Trophoblast cell (in vitro differentiated cells and primary cell): ENCODE measurements around the gene RIMS3.

Experiments used
- DNase-seq, 2 donors: peaks; one replicate each; pipeline ENCODE4 v3.0.0-alpha.2; 2016
- H2AFZ ChIP-seq: 2 replicates; pipeline ENCODE4 v1.6.1; 2013; ENCODE audit warnings: low read length, moderate library complexity, mild to moderate bottlenecking; ENCODE audit not compliant: insufficient read depth, poor library complexity
- H2AK5ac ChIP-seq: 2 replicates; pipeline ENCODE4 v1.6.1; 2013; ENCODE audit warnings: mild to moderate bottlenecking, low read length
- H2BK120ac ChIP-seq: 2 replicates; pipeline ENCODE4 v1.6.1; 2013; ENCODE audit warnings: low read length, mild to moderate bottlenecking, moderate library complexity; ENCODE audit not compliant: insufficient read depth, poor library complexity
- H2BK12ac ChIP-seq: 2 replicates; pipeline ENCODE4 v1.6.1; 2013; ENCODE audit warnings: mild to moderate bottlenecking, low read length, moderate library complexity
- H2BK5ac ChIP-seq: 2 replicates; pipeline ENCODE4 v1.6.1; 2013; ENCODE audit warnings: low read length, low read depth, moderate library complexity, mild to moderate bottlenecking; ENCODE audit not compliant: poor library complexity
- H3K14ac ChIP-seq: 2 replicates; pipeline ENCODE4 v1.6.1; 2013; ENCODE audit warnings: mild to moderate bottlenecking, low read length
- H3K18ac ChIP-seq: 2 replicates; pipeline ENCODE4 v1.6.1; 2013; ENCODE audit warnings: mild to moderate bottlenecking, low read length
- H3K23ac ChIP-seq: 2 replicates; pipeline ENCODE4 v1.6.1; 2013; ENCODE audit warnings: low read length
- H3K27ac ChIP-seq: 2 replicates; pipeline ENCODE4 v1.5.1; 2013; ENCODE audit warnings: low read depth, mild to moderate bottlenecking, inconsistent platforms, low read length, moderate library complexity
- H3K27me3 ChIP-seq: 2 replicates; pipeline ENCODE4 v1.6.1; 2013; ENCODE audit warnings: inconsistent platforms, mild to moderate bottlenecking, low read length, moderate library complexity; ENCODE audit not compliant: insufficient read depth
- H3K36me3 ChIP-seq, 2 experiments: 1 replicate in 1 of 2; 2 replicates in 1 of 2; pipeline ENCODE4 v1.6.1; 2013; ENCODE audit warnings: low read length in 2 of 2, mild to moderate bottlenecking in 2 of 2, moderate library complexity in 1 of 2; ENCODE audit not compliant: insufficient read depth in 2 of 2, control insufficient read depth in 1 of 2
- H3K4ac ChIP-seq: 2 replicates; pipeline ENCODE4 v1.6.1; 2013; ENCODE audit warnings: low read depth, mild to moderate bottlenecking, low read length, moderate library complexity
- H3K4me1 ChIP-seq, 2 experiments: 1 replicate in 1 of 2; 2 replicates in 1 of 2; pipeline ENCODE4 v1.6.1; 2013; ENCODE audit warnings: low read length in 2 of 2, mild to moderate bottlenecking in 2 of 2, moderate library complexity in 1 of 2; ENCODE audit not compliant: insufficient read depth in 2 of 2, control insufficient read depth in 1 of 2
- H3K4me2 ChIP-seq: 2 replicates; pipeline ENCODE4 v1.6.1; 2013; ENCODE audit warnings: inconsistent platforms, mild to moderate bottlenecking, low read length, moderate library complexity
- H3K4me3 ChIP-seq: 2 replicates; pipeline ENCODE4 v1.5.1; 2013; ENCODE audit warnings: mild to moderate bottlenecking, low read depth, low read length, inconsistent platforms
- H3K79me1 ChIP-seq: one replicate; pipeline ENCODE4 v1.6.1; 2013; ENCODE audit warnings: low read length
- H3K79me2 ChIP-seq: 2 replicates; pipeline ENCODE4 v1.6.1; 2013; ENCODE audit warnings: low read length, mild to moderate bottlenecking; ENCODE audit not compliant: control insufficient read depth, insufficient read depth, poor library complexity
- H3K9ac ChIP-seq: 2 replicates; pipeline ENCODE4 v1.6.1; 2013; ENCODE audit warnings: mild to moderate bottlenecking, low read length
- H3K9me3 ChIP-seq: 2 replicates; pipeline ENCODE4 v1.6.1; 2013; ENCODE audit warnings: low read depth, mild to moderate bottlenecking, control low read depth, inconsistent platforms, low read length; ENCODE audit not compliant: insufficient read depth
- H4K12ac ChIP-seq: 2 replicates; pipeline ENCODE4 v1.6.1; 2013; ENCODE audit warnings: low read depth, mild to moderate bottlenecking, low read length, moderate library complexity
- H4K8ac ChIP-seq: 2 replicates; pipeline ENCODE4 v1.6.1; 2013; ENCODE audit warnings: low read depth, mild to moderate bottlenecking, low read length, moderate library complexity
- H4K91ac ChIP-seq: one replicate; pipeline ENCODE4 v1.6.1; 2013; ENCODE audit warnings: low read depth, mild to moderate bottlenecking, low read length, moderate library complexity
- WGBS: extraction: QIAGEN DNeasy Blood & Tissue Kit; methylation state at CpG from one replicate; pipeline ENCODE4 v1.1.7; 2013; ENCODE audit warnings: missing lambda C conversion rate; ENCODE audit not compliant: insufficient read length, insufficient coverage; ENCODE audit errors: extremely low coverage; 5-methylcytosine and 5-hydroxymethylcytosine counted together

Gene RIMS3

DNA sequence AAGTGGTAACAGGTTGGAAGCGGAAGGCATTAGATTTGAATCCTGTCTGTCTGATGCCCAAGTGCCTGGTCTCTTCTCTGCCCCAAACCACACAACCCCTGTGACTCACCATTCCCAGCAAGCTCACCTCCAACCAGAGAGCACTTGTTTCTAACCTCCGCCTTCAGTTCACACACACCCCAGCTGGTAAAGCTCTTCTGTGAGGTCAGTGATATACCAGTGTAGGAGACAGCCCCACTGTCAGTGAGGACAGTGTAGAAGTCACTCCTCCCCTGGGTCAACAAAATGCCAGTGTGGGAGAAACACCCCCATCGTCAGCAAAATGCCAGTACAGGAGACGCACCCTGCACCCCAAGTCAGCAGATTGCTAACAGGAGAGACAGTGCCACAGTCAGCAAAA, 2.6 kb downstream of the RIMS3 start:
- H2BK5ac ChIP-seq = no peak overlapping the region
- no peak overlapping the region for H2AFZ ChIP-seq
- H4K91ac ChIP-seq = no peak overlapping the region
- no peak overlapping the region for H2BK120ac ChIP-seq
- no peak overlapping the region for H3K4me2 ChIP-seq
- no peak overlapping the region for H3K27ac ChIP-seq
- no peak overlapping the region for H4K12ac ChIP-seq
- no peaks in the 10 kb centered on the region for H3K27me3 ChIP-seq
- H3K9ac ChIP-seq = no peak overlapping the region
- no peak overlapping the region for H3K4ac ChIP-seq
- no CpG with 5 or more reads among the region's 4 CpGs for WGBS
- no peak overlapping the region for H3K23ac ChIP-seq
- H3K79me2 ChIP-seq = no peaks in the 10 kb centered on the region
- no peak for DNase-seq
- H3K14ac ChIP-seq = no peak overlapping the region
- H3K4me3 ChIP-seq = no peak overlapping the region
- H2BK12ac ChIP-seq = no peak overlapping the region
- H3K9me3 ChIP-seq = peaks cover 3% of the 10 kb centered on the region
- H4K8ac ChIP-seq = no peak overlapping the region
- no peaks in the 10 kb centered on the region for H3K79me1 ChIP-seq
- H2AK5ac ChIP-seq = no peak overlapping the region
- no peak overlapping the region for H3K18ac ChIP-seq
- peaks cover 0 to 11% of the 10 kb centered on the region in 2 experiments for H3K4me1 ChIP-seq
- H3K36me3 ChIP-seq = no peaks in the 10 kb centered on the region

DNA sequence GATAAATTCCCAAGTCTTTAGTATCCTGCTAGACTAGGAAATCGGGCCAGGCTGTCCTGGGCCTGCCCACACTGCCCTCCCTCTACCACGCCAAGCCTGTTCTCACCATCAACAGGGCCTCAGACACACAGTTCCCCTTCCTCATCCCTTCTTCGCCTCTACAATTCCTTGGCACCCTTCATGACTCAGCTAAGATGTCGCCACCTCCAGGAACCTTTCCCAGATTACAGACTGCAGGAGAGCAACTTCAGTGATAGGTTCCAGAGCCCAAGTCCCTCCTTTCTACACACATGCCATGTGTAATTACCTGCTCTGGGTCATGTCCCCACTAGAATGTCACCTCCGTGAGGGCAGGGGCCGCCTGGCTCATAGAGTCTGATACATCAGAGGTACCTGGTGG, 3.3 kb downstream of the RIMS3 start:
- no peak overlapping the region for H2BK12ac ChIP-seq
- H3K14ac ChIP-seq = no peak overlapping the region
- H4K8ac ChIP-seq = no peak overlapping the region
- H3K23ac ChIP-seq = no peak overlapping the region
- no peak overlapping the region for H4K12ac ChIP-seq
- no peak overlapping the region for H3K4me2 ChIP-seq
- DNase-seq = peak; percentile 12 to 14
- peaks cover 3% of the 10 kb centered on the region for H3K9me3 ChIP-seq
- H3K4me1 ChIP-seq = peaks cover 0 to 11% of the 10 kb centered on the region in 2 experiments
- no peak overlapping the region for H3K9ac ChIP-seq
- no peak overlapping the region for H3K4ac ChIP-seq
- WGBS = no CpG with 5 or more reads among the region's 6 CpGs
- no peak overlapping the region for H2BK120ac ChIP-seq
- H3K4me3 ChIP-seq = no peak overlapping the region
- H3K27ac ChIP-seq = no peak overlapping the region
- H4K91ac ChIP-seq = no peak overlapping the region
- no peaks in the 10 kb centered on the region for H3K79me1 ChIP-seq
- H2BK5ac ChIP-seq = no peak overlapping the region
- H2AFZ ChIP-seq = no peak overlapping the region
- no peaks in the 10 kb centered on the region for H3K79me2 ChIP-seq
- H3K18ac ChIP-seq = no peak overlapping the region
- H2AK5ac ChIP-seq = no peak overlapping the region
- no peaks in the 10 kb centered on the region for H3K36me3 ChIP-seq
- H3K27me3 ChIP-seq = no peaks in the 10 kb centered on the region

DNA sequence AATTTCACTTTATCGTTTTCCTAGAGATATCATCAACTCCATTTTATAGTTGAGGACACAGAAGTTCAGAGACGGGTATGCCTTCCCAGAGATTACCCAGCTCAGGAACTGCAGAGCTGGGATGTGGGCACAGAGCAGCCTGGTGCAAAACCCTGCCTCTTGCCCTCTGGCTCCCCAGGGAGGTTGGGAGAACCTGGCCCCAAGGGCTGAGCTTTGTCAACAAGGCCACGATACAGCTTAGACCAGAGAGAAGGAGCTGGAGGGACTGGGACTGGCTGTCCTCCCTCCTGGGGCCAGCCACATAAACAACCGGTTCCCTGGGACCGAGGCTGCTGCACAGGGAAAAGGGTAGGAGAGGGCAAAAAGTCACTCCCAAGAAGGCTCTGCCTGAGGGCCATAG, 3.8 kb downstream of the RIMS3 start:
- no CpG with 5 or more reads among the region's 5 CpGs for WGBS
- Histone ChIP-seq H4K91ac (no peak overlapping the region), H3K9me3 (peaks cover 3% of the 10 kb centered on the region), H2AFZ (no peak overlapping the region), H3K4me2 (no peak overlapping the region), H2BK5ac (no peak overlapping the region), H3K4me3 (no peak overlapping the region), H4K12ac (no peak overlapping the region), H3K4me1 (peaks cover 0 to 11% of the 10 kb centered on the region in 2 experiments), H3K23ac (no peak overlapping the region), H3K14ac (no peak overlapping the region), H3K9ac (no peak overlapping the region), H3K27me3 (no peaks in the 10 kb centered on the region), H2BK120ac (no peak overlapping the region), H3K36me3 (no peaks in the 10 kb centered on the region), H2BK12ac (no peak overlapping the region), H3K4ac (no peak overlapping the region), H3K27ac (no peak overlapping the region), H3K79me2 (no peaks in the 10 kb centered on the region), H3K18ac (no peak overlapping the region), H2AK5ac (no peak overlapping the region), H4K8ac (no peak overlapping the region), H3K79me1 (no peaks in the 10 kb centered on the region)
- DNase-seq = no peak

DNA sequence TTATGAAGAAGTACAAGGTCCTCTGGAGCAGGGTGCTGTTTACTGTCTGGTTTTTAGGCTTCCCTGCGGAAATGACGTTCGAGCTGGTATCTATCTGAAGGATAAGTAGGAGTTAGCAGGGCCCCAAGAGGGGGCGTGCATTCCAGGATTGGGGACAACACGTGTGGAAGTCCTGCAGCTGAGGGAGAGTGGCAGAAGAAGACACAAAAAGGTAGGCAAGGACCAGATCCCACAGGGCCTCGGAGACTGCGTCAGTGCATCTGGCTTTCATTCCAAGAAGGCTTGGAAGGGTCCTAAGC, 5.9 kb downstream of the RIMS3 start:
- no peak overlapping the region for H3K27ac ChIP-seq
- no peak overlapping the region for H3K14ac ChIP-seq
- WGBS = no CpG with 5 or more reads among the region's 7 CpGs
- no peak overlapping the region for H2BK5ac ChIP-seq
- no peak overlapping the region for H3K23ac ChIP-seq
- H2BK120ac ChIP-seq = no peak overlapping the region
- no peak overlapping the region for H3K4me2 ChIP-seq
- H3K4ac ChIP-seq = no peak overlapping the region
- no peak overlapping the region for H3K4me3 ChIP-seq
- H4K12ac ChIP-seq = no peak overlapping the region
- DNase-seq = no peak
- no peaks in the 10 kb centered on the region for H3K27me3 ChIP-seq
- no peak overlapping the region for H3K18ac ChIP-seq
- H3K36me3 ChIP-seq = no peaks in the 10 kb centered on the region
- no peak overlapping the region for H3K9ac ChIP-seq
- H2AK5ac ChIP-seq = no peak overlapping the region
- no peaks in the 10 kb centered on the region for H3K9me3 ChIP-seq
- no peaks in the 10 kb centered on the region for H3K79me2 ChIP-seq
- H4K8ac ChIP-seq = no peak overlapping the region
- peaks cover 0 to 8% of the 10 kb centered on the region in 2 experiments for H3K4me1 ChIP-seq
- H2AFZ ChIP-seq = no peak overlapping the region
- H4K91ac ChIP-seq = no peak overlapping the region
- H3K79me1 ChIP-seq = no peaks in the 10 kb centered on the region
- no peak overlapping the region for H2BK12ac ChIP-seq
